SK-N-SH (cell line): ENCODE results near the gene IKZF5.

Experiments
- CTCF ChIP-seq: fragments of 200-600 bp; sonication (generic); IDR thresholded peaks from 2 replicates; pipeline ENCODE4 v1.6.1; 2017; ENCODE audit warnings: antibody characterized with exemption, mild to moderate bottlenecking, moderate library complexity
- JUND ChIP-seq: IDR thresholded peaks from 2 replicates; pipeline ENCODE4 v1.4.0; 2012
- MXI1 ChIP-seq: IDR thresholded peaks from 2 replicates; pipeline ENCODE4 v1.6.1; 2012; ENCODE audit warnings: mild to moderate bottlenecking, low read depth, low read length, improper control_type of control experiment
- POLR2AphosphoS5 ChIP-seq: IDR thresholded peaks from 2 replicates; pipeline ENCODE4 v1.6.1; 2012; ENCODE audit warnings: low read depth, low read length
- REST ChIP-seq: IDR thresholded peaks from 2 replicates; pipeline ENCODE4 v1.6.1; 2012; ENCODE audit warnings: mild to moderate bottlenecking, low read depth, low read length, moderate library complexity
- RFX5 ChIP-seq: IDR thresholded peaks from 2 replicates; pipeline ENCODE4 v1.6.1; 2012; ENCODE audit warnings: mild to moderate bottlenecking, improper control_type of control experiment, low read length
- SMC3 ChIP-seq: IDR thresholded peaks from 2 replicates; pipeline ENCODE4 v1.6.1; 2012; ENCODE audit warnings: low read depth, low read length, improper control_type of control experiment
- TF ChIP-seq, protein P1 (sequence below): IDR thresholded peaks from 2 replicates; pipeline ENCODE4 v1.4.0; 2012; ENCODE audit warnings: low read depth, borderline replicate concordance

DNA sequence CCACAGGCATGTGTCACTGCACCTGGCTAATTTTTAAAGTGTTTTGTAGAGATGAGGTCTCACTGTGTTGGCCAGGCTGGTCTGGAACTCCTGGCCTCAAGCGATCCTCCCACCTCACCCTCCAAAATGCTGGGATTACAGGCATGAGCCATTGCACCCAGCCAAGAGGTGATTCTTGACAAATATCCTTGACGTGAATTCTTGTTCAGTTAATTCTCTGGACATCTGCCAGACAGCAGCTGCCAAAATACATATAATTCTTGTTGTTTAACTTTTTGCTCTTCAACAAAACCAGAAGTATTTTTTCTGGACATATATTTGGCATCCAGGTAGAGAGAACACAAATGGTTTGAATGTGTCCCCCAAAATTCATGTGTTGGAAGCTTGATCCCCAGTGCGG, 3.4 kb upstream of the IKZF5 start:
- TF ChIP-seq CTCF (no peak), SMC3 (no peak), REST (no peak), POLR2AphosphoS5 (no peak), MXI1 (no peak), JUND (no peak), RFX5 (no peak)
- TF ChIP-seq, protein P1, sequence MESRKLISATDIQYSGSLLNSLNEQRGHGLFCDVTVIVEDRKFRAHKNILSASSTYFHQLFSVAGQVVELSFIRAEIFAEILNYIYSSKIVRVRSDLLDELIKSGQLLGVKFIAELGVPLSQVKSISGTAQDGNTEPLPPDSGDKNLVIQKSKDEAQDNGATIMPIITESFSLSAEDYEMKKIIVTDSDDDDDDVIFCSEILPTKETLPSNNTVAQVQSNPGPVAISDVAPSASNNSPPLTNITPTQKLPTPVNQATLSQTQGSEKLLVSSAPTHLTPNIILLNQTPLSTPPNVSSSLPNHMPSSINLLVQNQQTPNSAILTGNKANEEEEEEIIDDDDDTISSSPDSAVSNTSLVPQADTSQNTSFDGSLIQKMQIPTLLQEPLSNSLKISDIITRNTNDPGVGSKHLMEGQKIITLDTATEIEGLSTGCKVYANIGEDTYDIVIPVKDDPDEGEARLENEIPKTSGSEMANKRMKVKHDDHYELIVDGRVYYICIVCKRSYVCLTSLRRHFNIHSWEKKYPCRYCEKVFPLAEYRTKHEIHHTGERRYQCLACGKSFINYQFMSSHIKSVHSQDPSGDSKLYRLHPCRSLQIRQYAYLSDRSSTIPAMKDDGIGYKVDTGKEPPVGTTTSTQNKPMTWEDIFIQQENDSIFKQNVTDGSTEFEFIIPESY = no peak
